WERI-Rb-1 (cell line): Measurements from ENCODE around the gene MTIF2.
A peak's percentile ranks its signal among the peaks of the same experiment; 100 is the strongest.
"Not testable (repeated sequence)": the region's sequence is repeated elsewhere in the genome, so short reads cannot be mapped to it uniquely, and the experiment has no call there.

Experiments
- DNase-seq: peaks from one replicate; pipeline ENCODE4 v3.0.0-alpha.2; 2020
- H3K27ac ChIP-seq: fragments of 250-450 bp; sonication (Bioruptor Pico); 2 replicates; pipeline ENCODE4 v1.5.1; 2020; ENCODE audit warnings: mild to moderate bottlenecking, moderate library complexity
- H3K27me3 ChIP-seq: fragments of 250-450 bp; sonication (Bioruptor Pico); 2 replicates; pipeline ENCODE4 v1.5.1; 2021; ENCODE audit warnings: mild to moderate bottlenecking, low read depth, moderate library complexity; ENCODE audit not compliant: insufficient read depth, severe bottlenecking
- H3K36me3 ChIP-seq: fragments of 250-450 bp; sonication (Bioruptor Pico); 2 replicates; pipeline ENCODE4 v1.5.1; 2020; ENCODE audit warnings: mild to moderate bottlenecking, moderate library complexity
- H3K4me3 ChIP-seq: 2 replicates; pipeline ENCODE4 v1.5.1; 2011; ENCODE audit warnings: low read depth, mild to moderate bottlenecking, control low read depth, low read length
- H3K9me3 ChIP-seq: fragments of 250-450 bp; sonication (Bioruptor Pico); 2 replicates; pipeline ENCODE4 v1.5.1; 2021; ENCODE audit warnings: mild to moderate bottlenecking, moderate library complexity; ENCODE audit not compliant: severe bottlenecking
- TF ChIP-seq, protein P1 (sequence below): IDR thresholded peaks from 2 replicates; pipeline ENCODE4 v1.5.1; 2011; ENCODE audit warnings: low read depth, mild to moderate bottlenecking, control low read depth, inconsistent platforms, low read length

Gene MTIF2

DNA sequence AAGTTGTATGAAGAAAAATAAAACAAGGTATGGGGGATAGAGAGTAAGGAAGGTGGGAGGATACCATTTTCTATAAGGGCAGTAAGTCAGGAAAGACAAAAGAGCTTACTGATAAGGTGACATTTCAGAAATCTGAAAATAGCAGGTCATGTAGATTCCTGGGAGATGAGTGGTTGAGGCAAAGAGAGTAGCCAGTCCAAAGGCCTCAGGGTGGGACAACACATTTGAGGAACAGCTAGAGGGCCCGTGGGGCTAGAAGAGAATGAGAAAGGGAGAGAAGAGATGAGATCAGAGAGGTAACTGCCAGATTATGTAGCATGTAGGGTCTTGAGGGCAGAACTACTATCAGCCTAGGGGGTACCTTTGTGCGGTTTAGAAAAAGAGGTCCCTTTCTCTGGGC, 39.8 kb downstream of the MTIF2 start:
- Histone ChIP-seq H3K4me3 (no peak overlapping the region), H3K27ac (no peak overlapping the region), H3K36me3 (peaks cover 23% of the 10 kb centered on the region), H3K27me3 (no peaks in the 10 kb centered on the region), H3K9me3 (no peaks in the 10 kb centered on the region)
- DNase-seq = no peak
- TF ChIP-seq, protein P1, sequence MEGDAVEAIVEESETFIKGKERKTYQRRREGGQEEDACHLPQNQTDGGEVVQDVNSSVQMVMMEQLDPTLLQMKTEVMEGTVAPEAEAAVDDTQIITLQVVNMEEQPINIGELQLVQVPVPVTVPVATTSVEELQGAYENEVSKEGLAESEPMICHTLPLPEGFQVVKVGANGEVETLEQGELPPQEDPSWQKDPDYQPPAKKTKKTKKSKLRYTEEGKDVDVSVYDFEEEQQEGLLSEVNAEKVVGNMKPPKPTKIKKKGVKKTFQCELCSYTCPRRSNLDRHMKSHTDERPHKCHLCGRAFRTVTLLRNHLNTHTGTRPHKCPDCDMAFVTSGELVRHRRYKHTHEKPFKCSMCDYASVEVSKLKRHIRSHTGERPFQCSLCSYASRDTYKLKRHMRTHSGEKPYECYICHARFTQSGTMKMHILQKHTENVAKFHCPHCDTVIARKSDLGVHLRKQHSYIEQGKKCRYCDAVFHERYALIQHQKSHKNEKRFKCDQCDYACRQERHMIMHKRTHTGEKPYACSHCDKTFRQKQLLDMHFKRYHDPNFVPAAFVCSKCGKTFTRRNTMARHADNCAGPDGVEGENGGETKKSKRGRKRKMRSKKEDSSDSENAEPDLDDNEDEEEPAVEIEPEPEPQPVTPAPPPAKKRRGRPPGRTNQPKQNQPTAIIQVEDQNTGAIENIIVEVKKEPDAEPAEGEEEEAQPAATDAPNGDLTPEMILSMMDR = no peak

DNA sequence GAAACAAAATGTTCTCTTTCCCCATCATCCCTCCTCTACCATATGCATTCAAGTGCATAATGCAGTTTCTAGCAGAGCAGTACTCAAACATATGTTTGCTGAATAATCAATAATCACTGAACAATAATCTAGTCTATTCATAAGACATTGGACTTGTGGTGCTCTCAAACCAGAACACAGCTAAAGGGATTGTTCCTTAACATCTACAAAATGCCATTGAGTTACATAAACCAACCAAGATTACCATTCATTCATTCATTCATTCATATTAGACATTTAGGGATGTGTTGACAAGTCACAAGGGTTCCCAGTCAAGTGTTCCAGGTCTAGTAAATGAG, 40.8 kb downstream of the MTIF2 start:
- Histone ChIP-seq H3K4me3 (no peak overlapping the region), H3K27ac (no peak overlapping the region), H3K9me3 (no peaks in the 10 kb centered on the region), H3K36me3 (peaks cover 17% of the 10 kb centered on the region), H3K27me3 (no peaks in the 10 kb centered on the region)
- TF ChIP-seq, protein P1 = no peak
- no peak for DNase-seq

DNA sequence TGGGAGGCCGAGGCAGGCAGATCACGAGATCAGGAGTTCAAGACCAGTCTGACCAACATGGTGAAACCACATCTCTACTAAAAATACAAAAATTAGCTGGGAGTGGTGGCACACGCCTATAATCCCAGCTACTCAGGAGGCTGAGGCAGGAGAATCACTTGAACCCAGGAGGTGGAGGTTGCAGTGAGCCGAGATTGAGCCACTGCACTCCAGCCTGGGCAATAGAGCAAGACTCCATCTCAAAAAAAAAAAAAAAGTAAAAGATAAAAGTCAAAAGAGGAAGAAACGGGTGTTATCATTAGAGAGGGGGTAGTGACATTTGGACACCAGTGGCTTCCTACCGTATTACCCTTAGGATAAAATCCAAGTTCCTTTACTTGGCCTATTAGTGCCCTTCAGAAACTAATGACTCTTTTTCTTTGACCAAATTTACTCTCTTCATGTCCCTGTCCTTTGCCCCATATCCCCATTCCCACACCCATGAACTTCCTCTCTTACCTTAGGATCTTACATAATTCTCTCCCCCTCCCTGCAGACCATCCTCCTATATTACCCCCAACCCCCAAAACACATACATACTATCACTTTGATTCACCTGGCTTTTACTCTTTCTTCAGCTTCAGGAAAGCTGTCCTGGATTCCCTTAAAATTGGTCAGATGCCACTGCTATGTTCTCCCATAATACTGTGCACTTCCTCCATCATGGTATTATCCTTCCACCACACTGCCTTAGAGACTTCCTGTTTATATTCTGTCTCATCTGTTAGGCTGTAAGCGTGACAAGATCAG, 41.4 kb downstream of the MTIF2 start:
- H3K36me3 ChIP-seq = peaks cover 11% of the 10 kb centered on the region
- H3K4me3 ChIP-seq, H3K9me3 ChIP-seq, DNase-seq, H3K27me3 ChIP-seq, H3K27ac ChIP-seq: not testable (repeated sequence)

DNA sequence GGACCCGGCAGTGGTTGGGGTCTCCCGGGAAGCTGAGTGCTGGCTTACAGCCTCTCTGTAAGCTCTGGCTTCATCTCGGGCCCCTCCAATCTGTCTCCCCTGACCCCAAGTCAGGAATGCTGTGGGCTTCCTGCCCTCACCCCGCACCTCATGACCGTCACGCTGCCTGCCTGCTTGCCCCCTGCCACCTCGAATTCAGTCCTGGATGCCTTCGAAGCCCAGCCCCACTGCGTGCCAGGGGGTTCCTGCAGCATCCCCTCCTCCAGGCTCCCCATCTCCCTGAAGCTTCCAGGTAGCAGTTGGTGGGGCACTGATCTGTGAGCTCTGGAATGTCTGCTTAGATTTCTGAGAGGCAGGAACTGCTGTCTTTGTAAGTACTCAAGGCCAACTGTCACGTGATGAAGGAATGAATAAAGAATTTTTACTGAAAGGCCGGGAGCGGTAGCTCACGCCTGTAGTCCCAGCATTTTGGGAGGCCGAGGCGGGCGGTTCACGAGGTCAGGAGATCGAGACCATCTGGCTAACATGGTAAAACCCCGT, 43.5 kb downstream of the MTIF2 start:
- DNase-seq = no peak
- Histone ChIP-seq H3K27ac (no peak overlapping the region), H3K27me3 (no peaks in the 10 kb centered on the region), H3K4me3 (no peak overlapping the region), H3K9me3 (no peaks in the 10 kb centered on the region), H3K36me3 (peaks cover 10% of the 10 kb centered on the region)
- TF ChIP-seq, protein P1 = no peak

DNA sequence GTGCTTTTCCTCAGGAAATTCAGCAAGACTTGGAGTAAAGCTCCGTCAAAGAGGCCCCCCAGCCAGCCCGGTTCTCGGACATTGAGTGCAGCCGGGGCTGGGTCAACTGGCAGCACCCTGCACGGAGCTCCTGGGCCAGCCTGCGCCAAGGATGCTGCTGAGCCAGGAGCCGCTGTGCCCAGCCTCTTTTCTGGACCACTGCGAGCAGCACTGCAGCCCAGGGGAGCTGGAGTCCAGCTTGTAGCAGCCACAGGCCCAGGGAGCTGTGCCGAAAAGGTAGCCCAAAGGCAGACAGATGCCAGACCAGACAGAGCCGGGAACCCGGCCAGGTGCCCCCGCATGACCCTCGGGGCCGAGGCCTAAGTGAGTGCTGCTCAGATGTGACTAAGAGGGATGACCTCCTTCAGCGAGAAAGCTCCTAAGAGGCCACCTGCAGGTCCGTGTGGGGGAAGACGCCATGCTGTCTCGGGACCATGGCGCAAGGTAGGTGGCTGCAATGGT, 44.2 kb downstream of the MTIF2 start:
- TF ChIP-seq, protein P1 = no peak
- H3K9me3 ChIP-seq = no peaks in the 10 kb centered on the region
- peak; percentile 66 for DNase-seq
- H3K4me3 ChIP-seq = no peak overlapping the region
- H3K27me3 ChIP-seq = no peaks in the 10 kb centered on the region
- H3K36me3 ChIP-seq = peaks cover 10% of the 10 kb centered on the region
- H3K27ac ChIP-seq = no peak overlapping the region

DNA sequence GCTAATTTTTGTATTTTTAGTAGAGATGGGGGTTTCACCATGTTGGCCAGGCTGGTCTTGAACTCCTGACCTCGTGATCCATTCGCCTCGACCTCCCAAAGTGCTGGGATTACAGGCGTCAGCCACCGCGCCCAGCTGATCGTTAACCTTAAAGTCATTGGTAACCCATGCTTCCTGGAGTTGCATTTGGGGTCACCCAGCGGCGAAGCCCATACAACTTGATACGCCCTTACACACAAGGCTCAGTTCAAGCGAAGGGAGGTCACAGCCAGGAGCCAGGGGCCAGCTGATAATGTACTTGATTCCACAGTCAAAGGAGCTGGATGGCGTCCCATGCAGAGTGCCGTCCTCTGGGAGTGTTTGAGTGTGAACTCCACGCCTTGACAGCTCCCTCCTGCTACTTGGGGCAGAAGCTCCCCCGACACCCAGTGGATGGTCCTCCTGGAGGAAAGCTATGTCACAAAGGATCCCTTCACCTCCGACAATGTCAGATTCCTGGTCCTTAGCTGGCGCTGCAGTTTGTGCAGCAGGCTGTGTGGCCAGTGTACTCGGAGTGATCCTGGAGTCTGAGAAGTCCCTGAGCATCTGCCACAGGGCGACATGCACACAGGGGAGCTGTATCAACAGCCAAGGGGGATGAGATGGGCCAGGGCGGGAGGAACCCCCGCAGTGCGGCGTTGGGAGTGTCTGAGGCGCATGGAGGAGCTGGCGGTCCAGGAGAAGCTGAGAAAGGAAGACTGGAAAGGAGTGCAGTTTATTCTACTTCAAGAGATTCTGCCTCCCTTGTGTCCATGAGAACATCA, 44.9 kb downstream of the MTIF2 start:
- peaks cover 10% of the 10 kb centered on the region for H3K36me3 ChIP-seq
- no peaks in the 10 kb centered on the region for H3K27me3 ChIP-seq
- no peak for DNase-seq
- H3K4me3 ChIP-seq = no peak overlapping the region
- no peak overlapping the region for H3K27ac ChIP-seq
- TF ChIP-seq, protein P1 = no peak
- no peaks in the 10 kb centered on the region for H3K9me3 ChIP-seq
